H1 (cell line): Measurements from ENCODE around the gene BOLA3. TPM values are rescaled to one million over a fixed set of nuclear protein-coding genes. Genes with fewer than 3 reads are reported as not detected.
A peak's percentile ranks its signal among the peaks of the same experiment; 100 is the strongest.

Experiments
- CTCF ChIA-PET: fragments of 300-600 bp; sonication (Branson Sonifier 250); formaldehyde crosslinking; loops from one replicate; lab custom pipeline; 2021; ENCODE audit not compliant: partially characterized antibody; lab: Charles Lee
- POLR2A ChIA-PET: fragments of 300-600 bp; sonication (Branson Sonifier 250); formaldehyde crosslinking; loops from one replicate; lab custom pipeline; 2021; ENCODE audit warnings: inconsistent platforms; ENCODE audit not compliant: partially characterized antibody; lab: Charles Lee
- DNase-seq, 2 experiments: peaks; one replicate each; pipeline versions ENCODE4 v3.0.0 to v3.0.0-alpha.2; 2010 to 2022; ENCODE audit warnings: low spot score in 2 of 2, low read depth in 1 of 2, mixed read lengths in 1 of 2
- FAIRE-seq: peaks from 2 replicates; lab custom pipeline; 2011; peaks lifted over from hg19 to GRCh38; lab: Jason Lieb, UNC
- H2AFZ ChIP-seq: 2 replicates; pipeline ENCODE4 v1.8.1; 2012; ENCODE audit warnings: low read length, inconsistent platforms
- H2AK5ac ChIP-seq: 2 replicates; pipeline ENCODE4 v1.6.1; 2013; ENCODE audit warnings: low read depth, low read length
- H2BK120ac ChIP-seq: replicated peaks from 2 replicates; pipeline ENCODE3; 2013; ENCODE audit warnings: low read depth, low read length, inconsistent platforms
- H2BK12ac ChIP-seq: 2 replicates; pipeline ENCODE4 v1.6.1; 2013; ENCODE audit warnings: low read depth, low read length
- H2BK15ac ChIP-seq: 2 replicates; pipeline ENCODE4 v1.6.1; 2013; ENCODE audit warnings: low read length
- H2BK20ac ChIP-seq: 2 replicates; pipeline ENCODE4 v1.6.1; 2013; ENCODE audit warnings: low read length
- H2BK5ac ChIP-seq: 2 replicates; pipeline ENCODE4 v1.6.1; 2013; ENCODE audit warnings: low read depth, low read length
- H3K14ac ChIP-seq: 2 replicates; pipeline ENCODE4 v1.6.1; 2013; ENCODE audit warnings: inconsistent platforms; ENCODE audit not compliant: insufficient read length
- H3K18ac ChIP-seq: 2 replicates; pipeline ENCODE4 v1.6.1; 2013; ENCODE audit warnings: low read length; ENCODE audit errors: extremely low read depth
- H3K23ac ChIP-seq: 2 replicates; pipeline ENCODE4 v1.6.1; 2013; ENCODE audit warnings: inconsistent platforms; ENCODE audit not compliant: insufficient read length
- H3K23me2 ChIP-seq: 2 replicates; pipeline ENCODE4 v1.6.1; 2013; ENCODE audit warnings: low read depth, low read length
- H3K27ac ChIP-seq: 2 replicates; pipeline ENCODE4 v1.6.1; 2011; ENCODE audit warnings: low read depth, low read length, inconsistent platforms
- H3K27me3 ChIP-seq, 4 experiments: replicated peaks in 1 of 4; 1 replicate in 1 of 4; 2 replicates in 3 of 4; pipeline versions ENCODE4 v1.6.1 to v1.8.1; 2011 to 2013; ENCODE audit warnings: low read length in 3 of 4, mild to moderate bottlenecking in 3 of 4, inconsistent platforms in 2 of 4, mixed read lengths in 2 of 4, moderate library complexity in 1 of 4; ENCODE audit not compliant: control insufficient read depth in 3 of 4, insufficient read depth in 3 of 4; ENCODE audit errors: extremely low read depth in 1 of 4
- H3K36me3 ChIP-seq, 4 experiments: 2 replicates each; pipeline versions ENCODE4 v1.6.1 to v1.8.1; 2011 to 2013; ENCODE audit warnings: mild to moderate bottlenecking in 4 of 4, low read length in 3 of 4, moderate library complexity in 2 of 4, control low read depth in 1 of 4, inconsistent platforms in 1 of 4; ENCODE audit not compliant: insufficient read depth in 4 of 4, control insufficient read depth in 2 of 4
- H3K4ac ChIP-seq: replicated peaks from 2 replicates; pipeline ENCODE3; 2013; ENCODE audit warnings: low read length, low read depth, mixed read lengths, inconsistent platforms; ENCODE audit not compliant: insufficient read length
- H3K4me1 ChIP-seq, 4 experiments: replicated peaks in 1 of 4; 1 replicate in 1 of 4; 2 replicates in 3 of 4; pipeline versions ENCODE4 v1.6.1 to v1.8.1; 2011 to 2013; ENCODE audit warnings: low read length in 3 of 4, inconsistent platforms in 2 of 4, mixed read lengths in 1 of 4; ENCODE audit not compliant: insufficient read depth in 4 of 4, control insufficient read depth in 3 of 4
- H3K4me2 ChIP-seq, 2 experiments: 2 replicates each; pipeline versions ENCODE4 v1.6.1 to v1.8.1; 2011 to 2013; ENCODE audit warnings: low read depth in 2 of 2, low read length in 2 of 2, control low read depth in 1 of 2, inconsistent platforms in 1 of 2, mild to moderate bottlenecking in 1 of 2; ENCODE audit not compliant: insufficient read depth in 1 of 2
- H3K4me3 ChIP-seq, 4 experiments: fragments of 200-600, 300-600 bp in 1 of 4; sonication (generic), shearing (Covaris generic), sonication (Bioruptor Twin) in 1 of 4; 2 replicates each; pipeline versions ENCODE4 v1.5.1 to v1.8.1; 2011 to 2016; ENCODE audit warnings: low read length in 4 of 4, low read depth in 3 of 4, control low read depth in 2 of 4, inconsistent platforms in 2 of 4, mild to moderate bottlenecking in 2 of 4, mixed read lengths in 1 of 4, moderate library complexity in 1 of 4; ENCODE audit not compliant: insufficient read depth in 2 of 4; ENCODE audit errors: extremely low read depth in 1 of 4
- H3K56ac ChIP-seq: replicated peaks from 2 replicates; pipeline ENCODE3; 2013; ENCODE audit warnings: low read depth, mild to moderate bottlenecking, mixed read lengths, low read length, inconsistent platforms; ENCODE audit not compliant: insufficient read length
- H3K79me1 ChIP-seq: 2 replicates; pipeline ENCODE4 v1.6.1; 2013; ENCODE audit warnings: low read depth, low read length, control low read depth
- H3K79me2 ChIP-seq, 2 experiments: 2 replicates each; pipeline versions ENCODE4 v1.6.1 to v1.8.1; 2012 to 2013; ENCODE audit warnings: low read length in 2 of 2, mild to moderate bottlenecking in 2 of 2, inconsistent platforms in 1 of 2; ENCODE audit not compliant: insufficient read depth in 2 of 2, control insufficient read depth in 1 of 2
- H3K9ac ChIP-seq, 4 experiments: replicated peaks in 1 of 4; 1 replicate in 1 of 4; 2 replicates in 3 of 4; pipeline versions ENCODE4 v1.6.1 to v1.8.1; 2011 to 2013; ENCODE audit warnings: low read depth in 3 of 4, low read length in 3 of 4, control low read depth in 2 of 4, mild to moderate bottlenecking in 2 of 4, moderate library complexity in 2 of 4, inconsistent platforms in 1 of 4; ENCODE audit errors: extremely low read depth in 1 of 4
- H3K9me3 ChIP-seq, 2 experiments: 2 replicates each; pipeline versions ENCODE4 v1.6.1 to v1.8.1; 2012 to 2013; ENCODE audit warnings: mild to moderate bottlenecking in 2 of 2, moderate library complexity in 2 of 2, control low read depth in 1 of 2, inconsistent platforms in 1 of 2, low read depth in 1 of 2, low read length in 1 of 2, mixed read lengths in 1 of 2; ENCODE audit not compliant: insufficient read depth in 2 of 2
- H4K20me1 ChIP-seq, 2 experiments: replicated peaks in 1 of 2; 2 replicates each; pipeline versions ENCODE3 to v1.8.1; 2011 to 2013; ENCODE audit warnings: inconsistent platforms in 2 of 2, low read length in 2 of 2, mild to moderate bottlenecking in 1 of 2; ENCODE audit not compliant: insufficient read depth in 2 of 2, control insufficient read depth in 1 of 2
- H4K5ac ChIP-seq: 2 replicates; pipeline ENCODE4 v1.6.1; 2013; ENCODE audit warnings: low read length, low read depth, mixed read lengths, inconsistent platforms; ENCODE audit not compliant: insufficient read length
- H4K8ac ChIP-seq: 2 replicates; pipeline ENCODE4 v1.8.0; 2013; ENCODE audit warnings: mild to moderate bottlenecking, moderate library complexity, low read length, inconsistent platforms; ENCODE audit not compliant: insufficient read depth; ENCODE audit errors: extremely low read depth
- H4K91ac ChIP-seq: replicated peaks from 2 replicates; pipeline ENCODE3; 2013; ENCODE audit warnings: low read length, mixed read lengths, inconsistent platforms; ENCODE audit not compliant: insufficient read length
- ATF2 ChIP-seq: IDR thresholded peaks from 2 replicates; pipeline ENCODE4 v1.6.1; 2012; ENCODE audit warnings: low read length, inconsistent platforms
- CHD1 ChIP-seq: IDR thresholded peaks from 2 replicates; pipeline ENCODE4 v1.6.1; 2012; ENCODE audit warnings: low read depth, low read length, improper control_type of control experiment
- HDAC6 ChIP-seq: IDR thresholded peaks from one replicate; pipeline ENCODE4 v1.7.1; 2012; ENCODE audit warnings: low read depth, mild to moderate bottlenecking, inconsistent platforms, low read length, moderate library complexity
- RBBP5 ChIP-seq: IDR thresholded peaks from 2 replicates; pipeline ENCODE4 v1.7.1; 2012; ENCODE audit warnings: low read depth, mild to moderate bottlenecking, inconsistent platforms, low read length, moderate library complexity, borderline replicate concordance
- SIRT6 ChIP-seq: IDR thresholded peaks from one replicate; pipeline ENCODE4 v1.7.1; 2012; ENCODE audit warnings: low read length, inconsistent platforms
- TAF1 ChIP-seq: IDR thresholded peaks from 2 replicates; pipeline ENCODE4 v1.6.1; 2011; ENCODE audit warnings: mild to moderate bottlenecking, low read depth, low read length
- TBP ChIP-seq: IDR thresholded peaks from 2 replicates; pipeline ENCODE4 v1.6.1; 2011; ENCODE audit warnings: low read depth, low read length, improper control_type of control experiment
- USF2 ChIP-seq: IDR thresholded peaks from 2 replicates; pipeline ENCODE4 v1.6.1; 2011; ENCODE audit warnings: low read length, improper control_type of control experiment
- WGBS, 2 experiments: shearing (Covaris generic) in 1 of 2; methylation state at CpG; one replicate each; pipeline versions ENCODE4 v1.1.6 to v1.1.7; 2013 to 2015; ENCODE audit warnings: low lambda C conversion rate in 2 of 2, mixed read lengths in 2 of 2, inconsistent platforms in 1 of 2, low coverage in 1 of 2, missing lambda C conversion rate in 1 of 2; ENCODE audit not compliant: insufficient replicate concordance in 2 of 2, insufficient coverage in 1 of 2, insufficient read length in 1 of 2; ENCODE audit errors: extremely low coverage in 1 of 2, missing lambda C conversion rate in 1 of 2; 5-methylcytosine and 5-hydroxymethylcytosine counted together
- polyA plus RNA-seq, 7 experiments: library from polyadenylated mRNA; depleted of rRNA in 3 of 7; stranded (reverse) in 5 of 7; unstranded in 2 of 7; fragments of >200 nt in 5 of 7; fragments of 200-250 nt in 2 of 7; gene quantifications; 1 replicate in 5 of 7; 2 replicates in 1 of 7; 4 replicates in 1 of 7; pipeline versions ENCODE4 v1.2.1 to v1.2.3, GENCODE V29; 2011 to 2013; ENCODE audit warnings: missing spikeins in 2 of 7, mixed read lengths in 2 of 7
- total RNA-seq: library from RNA; stranded (reverse); fragmentation: NEBNext Ultra II Directional; extraction: Animal tissue kit (Norgen Biotek cat#: 25700); gene quantifications from 2 replicates; pipeline ENCODE4 v1.2.1, GENCODE V29; 2021

The BOLA3 gene
- total and polyA plus RNA-seq, 2 of the 8 experiments (the other 6 are each of a cell fraction or from before 2014, with no cell fraction given), result 46.1 to 67.3 TPM

- POLR2A ChIA-PET, result interaction anchor here (1.0 to 68.3 kb wide), 15 partner anchors 9 to 239 kb away, joined by 3 to 2699 read pairs (median 4); partner anchors contain the start of genes MOB1A, MTHFD2 and TET3
- H3K27ac ChIP-seq, result peak overlapping the region; percentile 17; the same call in 1 of the 2 replicates
- TF ChIP-seq ATF2, result no peak
- TF ChIP-seq HDAC6, result no peak
- no peak for TF ChIP-seq CHD1
- TF ChIP-seq TBP, result no peak
- TF ChIP-seq TAF1, result no peak
- no peak for TF ChIP-seq SIRT6
- no peak for TF ChIP-seq USF2
- TF ChIP-seq RBBP5, result no peak
Measured at GRCh38 chr2:74146929-74147726, 584 bp downstream of the BOLA3 start.

More at GRCh38 chr2:74146929-74147726, 584 bp downstream of the BOLA3 start:
- Histone ChIP-seq H3K36me3 (peaks cover 0 to 17% (median 0%) of the 10 kb centered on the region in 4 experiments; a peak in 1 of 8 replicates), H4K91ac (no peak overlapping the region), H3K14ac (no peak overlapping the region), H3K4me3 (peak overlapping the region; percentile 68 to 93 (median 74)), H2BK20ac (no peak overlapping the region), H2AK5ac (no peak overlapping the region), H4K8ac (peak overlapping the region; percentile 72; the same call in 1 of the 2 replicates), H2BK120ac (no peak overlapping the region), H3K79me1 (peaks cover 3% of the 10 kb centered on the region; the same call in 1 of the 2 replicates), H2BK12ac (no peak overlapping the region), H3K79me2 (peaks cover 0 to 10% of the 10 kb centered on the region in 2 experiments; a peak in 2 of 4 replicates), H3K56ac (no peak overlapping the region), H2BK15ac (no peak overlapping the region), H3K27me3 (no peaks in the 10 kb centered on the region), H4K20me1 (peaks cover 0 to 5% of the 10 kb centered on the region in 2 experiments), H4K5ac (peak overlapping the region; percentile 38), H3K23me2 (peaks cover 15% of the 10 kb centered on the region; the same call in 1 of the 2 replicates), H3K23ac (no peak overlapping the region), H3K4ac (no peak overlapping the region), H3K18ac (no peak overlapping the region), H2BK5ac (peak overlapping the region; percentile 19; the same call in 1 of the 2 replicates), H3K4me1 (peaks cover 0 to 8% (median 2%) of the 10 kb centered on the region in 4 experiments; a peak in 4 of 7 replicates), H2AFZ (0 out of 2 replicates have a peak overlapping the region, but pooled peaks have one; percentile 29), H3K4me2 (peak overlapping the region; percentile 89), H3K9ac (peak overlapping the region; percentile 69 to 92 (median 76)), H3K9me3 (no peaks in the 10 kb centered on the region)
- no peak for FAIRE-seq
- 28% methylated on average over 24 of the region's 29 CpGs; no CpG with 5 or more reads in 1 of the 2 experiments for WGBS, 2 experiments
- DNase-seq, result no peak
- CTCF ChIA-PET, result interaction anchor here (0.6 to 7.3 kb wide), 21 partner anchors 9 to 383 kb away, joined by 3 to 48 read pairs (median 4); partner anchors contain the start of gene MOB1A
